Hematopoietic multipotent progenitor cell (in vitro differentiated cells): ENCODE measurements around the gene MVB12B. TPM values are rescaled to one million over a fixed set of nuclear protein-coding genes. Genes with fewer than 3 reads are reported as not detected.
A peak's percentile ranks its signal among the peaks of the same experiment; 100 is the strongest.

Experiments used
- DNase-seq, 3 donors: peaks; one replicate each; pipeline ENCODE4 v3.0.0-alpha.2; 2011 to 2015; ENCODE audit warnings: low read depth in 2 of 3, low spot score in 2 of 3
- total RNA-seq: library from RNA; depleted of rRNA; stranded (reverse); fragments of >200 nt; gene quantifications from one replicate; pipeline ENCODE4 v1.2.3, GENCODE V29; 2012

MVB12B gene
- total RNA-seq, 1 donor, result 8.9 TPM

GRCh38 chr9:126510564-126510963, 183.9 kb downstream of the MVB12B start:
- DNase-seq, result no peak

GRCh38 chr9:126511411-126511810, 184.8 kb downstream of the MVB12B start:
- DNase-seq, result no peak

- DNase-seq, result no peak
Measured at GRCh38 chr9:126513159-126514036, 186.8 kb downstream of the MVB12B start.

GRCh38 chr9:126514037-126514821, 187.6 kb downstream of the MVB12B start:
- DNase-seq, result peak in 2 of 3 donors; percentile 63 to 75

GRCh38 chr9:126515001-126515872, 188.6 kb downstream of the MVB12B start:
- DNase-seq, result no peak

GRCh38 chr9:126515873-126516505, 189.4 kb downstream of the MVB12B start:
- DNase-seq, result no peak

GRCh38 chr9:126516561-126516935, 189.9 kb downstream of the MVB12B start:
- DNase-seq, result no peak

GRCh38 chr9:126516936-126517832, 190.6 kb downstream of the MVB12B start:
- DNase-seq, result peak in 2 of 3 donors; percentile 57 to 68

GRCh38 chr9:126517833-126518356, 191.3 kb downstream of the MVB12B start:
- DNase-seq, result no peak

- no peak for DNase-seq
Measured at GRCh38 chr9:126518763-126519162, 192.1 kb downstream of the MVB12B start.

GRCh38 chr9:126519660-126520420, 193.2 kb downstream of the MVB12B start:
- peak in 1 of 3 donors; percentile 43 for DNase-seq

GRCh38 chr9:126520453-126520852, 193.8 kb downstream of the MVB12B start:
- no peak for DNase-seq

GRCh38 chr9:126521089-126521488, 194.5 kb downstream of the MVB12B start:
- no peak for DNase-seq

- no peak for DNase-seq
Measured at GRCh38 chr9:126521551-126521950, 194.9 kb downstream of the MVB12B start.

- DNase-seq, result no peak
Measured at GRCh38 chr9:126521976-126522590, 195.5 kb downstream of the MVB12B start.

- DNase-seq, result peak in 1 of 3 donors; percentile 44
Measured at GRCh38 chr9:126522612-126523356, 196.2 kb downstream of the MVB12B start.

- DNase-seq, result peak in 2 of 3 donors; percentile 51 to 62
Measured at GRCh38 chr9:126523611-126524111, 197.0 kb downstream of the MVB12B start.
